ENCODE data around the gene SST.
A peak's percentile ranks its signal among the peaks of the same experiment; 100 is the strongest.

SST gene

DNA sequence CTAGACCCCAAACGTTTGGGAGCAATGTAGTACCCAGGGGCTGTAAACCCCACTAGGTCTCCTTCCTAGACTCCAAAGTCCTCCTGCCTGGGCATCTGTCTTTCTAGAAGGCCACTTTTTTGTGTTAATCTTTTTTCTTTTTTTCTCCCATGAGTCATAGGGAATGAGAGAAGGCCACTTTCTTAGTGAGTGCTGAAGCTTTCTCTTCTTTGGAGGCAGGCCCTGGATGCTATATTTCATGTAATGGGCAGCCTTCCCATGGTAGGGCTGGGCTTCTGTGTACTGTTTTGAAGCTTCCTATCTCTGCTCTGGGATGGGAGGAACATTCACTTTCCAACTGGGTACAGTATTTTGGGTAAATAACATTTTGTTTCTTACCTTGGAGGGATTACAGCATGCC is 47.4 kb upstream of the SST start:
- no peak overlapping the region for H3K4me3 ChIP-seq (replicated peaks; ENCODE audit: insufficient read depth, low read length)
- no peaks in the 10 kb centered on the region for H3K27me3 ChIP-seq (ENCODE audit: insufficient read depth, poor library complexity, severe bottlenecking)
- TF ChIP-seq POLR2AphosphoS5 (IDR thresholded peaks at IDR 0.05; ENCODE audit: low read depth) (no peak), GABPA (IDR thresholded peaks at IDR 0.05; ENCODE audit: low read depth) (no peak)
- TF ChIP-seq, protein P1, sequence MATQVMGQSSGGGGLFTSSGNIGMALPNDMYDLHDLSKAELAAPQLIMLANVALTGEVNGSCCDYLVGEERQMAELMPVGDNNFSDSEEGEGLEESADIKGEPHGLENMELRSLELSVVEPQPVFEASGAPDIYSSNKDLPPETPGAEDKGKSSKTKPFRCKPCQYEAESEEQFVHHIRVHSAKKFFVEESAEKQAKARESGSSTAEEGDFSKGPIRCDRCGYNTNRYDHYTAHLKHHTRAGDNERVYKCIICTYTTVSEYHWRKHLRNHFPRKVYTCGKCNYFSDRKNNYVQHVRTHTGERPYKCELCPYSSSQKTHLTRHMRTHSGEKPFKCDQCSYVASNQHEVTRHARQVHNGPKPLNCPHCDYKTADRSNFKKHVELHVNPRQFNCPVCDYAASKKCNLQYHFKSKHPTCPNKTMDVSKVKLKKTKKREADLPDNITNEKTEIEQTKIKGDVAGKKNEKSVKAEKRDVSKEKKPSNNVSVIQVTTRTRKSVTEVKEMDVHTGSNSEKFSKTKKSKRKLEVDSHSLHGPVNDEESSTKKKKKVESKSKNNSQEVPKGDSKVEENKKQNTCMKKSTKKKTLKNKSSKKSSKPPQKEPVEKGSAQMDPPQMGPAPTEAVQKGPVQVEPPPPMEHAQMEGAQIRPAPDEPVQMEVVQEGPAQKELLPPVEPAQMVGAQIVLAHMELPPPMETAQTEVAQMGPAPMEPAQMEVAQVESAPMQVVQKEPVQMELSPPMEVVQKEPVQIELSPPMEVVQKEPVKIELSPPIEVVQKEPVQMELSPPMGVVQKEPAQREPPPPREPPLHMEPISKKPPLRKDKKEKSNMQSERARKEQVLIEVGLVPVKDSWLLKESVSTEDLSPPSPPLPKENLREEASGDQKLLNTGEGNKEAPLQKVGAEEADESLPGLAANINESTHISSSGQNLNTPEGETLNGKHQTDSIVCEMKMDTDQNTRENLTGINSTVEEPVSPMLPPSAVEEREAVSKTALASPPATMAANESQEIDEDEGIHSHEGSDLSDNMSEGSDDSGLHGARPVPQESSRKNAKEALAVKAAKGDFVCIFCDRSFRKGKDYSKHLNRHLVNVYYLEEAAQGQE (IDR thresholded peaks at IDR 0.05; ENCODE audit: insufficient replicate concordance, low read depth): no peak
- TF ChIP-seq, protein P2, sequence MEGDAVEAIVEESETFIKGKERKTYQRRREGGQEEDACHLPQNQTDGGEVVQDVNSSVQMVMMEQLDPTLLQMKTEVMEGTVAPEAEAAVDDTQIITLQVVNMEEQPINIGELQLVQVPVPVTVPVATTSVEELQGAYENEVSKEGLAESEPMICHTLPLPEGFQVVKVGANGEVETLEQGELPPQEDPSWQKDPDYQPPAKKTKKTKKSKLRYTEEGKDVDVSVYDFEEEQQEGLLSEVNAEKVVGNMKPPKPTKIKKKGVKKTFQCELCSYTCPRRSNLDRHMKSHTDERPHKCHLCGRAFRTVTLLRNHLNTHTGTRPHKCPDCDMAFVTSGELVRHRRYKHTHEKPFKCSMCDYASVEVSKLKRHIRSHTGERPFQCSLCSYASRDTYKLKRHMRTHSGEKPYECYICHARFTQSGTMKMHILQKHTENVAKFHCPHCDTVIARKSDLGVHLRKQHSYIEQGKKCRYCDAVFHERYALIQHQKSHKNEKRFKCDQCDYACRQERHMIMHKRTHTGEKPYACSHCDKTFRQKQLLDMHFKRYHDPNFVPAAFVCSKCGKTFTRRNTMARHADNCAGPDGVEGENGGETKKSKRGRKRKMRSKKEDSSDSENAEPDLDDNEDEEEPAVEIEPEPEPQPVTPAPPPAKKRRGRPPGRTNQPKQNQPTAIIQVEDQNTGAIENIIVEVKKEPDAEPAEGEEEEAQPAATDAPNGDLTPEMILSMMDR (IDR thresholded peaks at IDR 0.05; ENCODE audit: insufficient read depth, low read length): no peak
- DNase-seq (ENCODE audit: low read depth in 1 of 2, low spot score in 1 of 2): no peak
- no peak overlapping the region for H3K27ac ChIP-seq (replicated peaks)

DNA sequence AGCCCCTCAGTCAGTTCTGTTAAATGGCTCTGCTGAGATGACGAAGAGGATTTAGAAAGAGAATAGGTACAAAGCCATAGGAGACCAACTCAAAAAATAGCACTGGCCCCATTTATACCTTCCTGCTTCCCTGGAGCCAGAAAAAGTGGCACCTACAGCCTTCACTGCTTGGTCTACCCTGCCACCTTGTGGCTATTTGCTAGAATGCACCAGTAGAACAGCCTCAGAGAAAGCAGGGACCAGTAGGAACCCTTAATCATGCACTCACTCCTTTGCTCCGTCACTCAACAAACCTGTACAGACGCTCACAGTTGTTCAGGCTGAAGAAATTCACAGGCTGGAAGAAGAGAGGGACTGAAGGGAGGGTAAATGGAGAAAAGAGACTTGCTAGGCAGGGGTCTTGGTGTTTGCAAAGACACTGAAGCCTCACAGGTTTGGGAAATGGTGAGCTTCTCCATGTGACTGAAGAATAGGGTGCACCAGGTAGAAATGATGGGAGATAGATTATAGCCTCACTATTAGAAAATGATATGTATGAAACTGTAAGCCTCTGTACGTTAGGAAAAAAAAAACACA is 44.3 kb upstream of the SST start:
- Histone ChIP-seq H3K27ac (replicated peaks) (no peak overlapping the region), H3K4me3 (replicated peaks; ENCODE audit: insufficient read depth, low read length) (no peak overlapping the region), H3K27me3 (ENCODE audit: insufficient read depth, poor library complexity, severe bottlenecking) (no peaks in the 10 kb centered on the region)
- peak; percentile 35 to 74 for DNase-seq (ENCODE audit: low read depth in 1 of 2, low spot score in 1 of 2)
- no peak for TF ChIP-seq SPI1 (IDR thresholded peaks at IDR 0.05; ENCODE audit: borderline replicate concordance, low read depth)
- TF ChIP-seq, protein P2 (IDR thresholded peaks at IDR 0.05; ENCODE audit: insufficient read depth, low read length): peak; percentile 96

DNA sequence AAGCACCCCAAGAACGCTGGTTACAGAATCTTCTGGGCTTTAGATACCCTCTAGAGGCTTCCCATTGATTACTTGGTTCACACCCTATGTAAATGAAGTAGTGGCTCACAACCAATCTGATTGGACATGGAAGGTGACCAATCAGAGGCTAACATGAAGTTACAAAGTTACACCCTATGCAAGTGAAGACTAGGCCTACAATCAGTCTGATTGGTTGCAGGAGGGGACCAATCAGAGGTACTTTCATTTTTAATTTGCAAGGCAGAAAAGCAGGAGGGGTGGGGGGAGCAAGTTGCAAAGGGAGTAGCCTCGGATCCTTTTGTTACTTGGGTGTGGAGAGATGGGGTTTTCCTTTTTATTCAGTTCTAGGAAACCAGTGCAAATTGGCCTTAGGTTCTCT is 43.3 kb upstream of the SST start:
- TF ChIP-seq, protein P1 (IDR thresholded peaks at IDR 0.05; ENCODE audit: insufficient replicate concordance, low read depth): no peak
- TF ChIP-seq SPI1 (IDR thresholded peaks at IDR 0.05; ENCODE audit: borderline replicate concordance, low read depth) (no peak), POLR2AphosphoS5 (IDR thresholded peaks at IDR 0.05; ENCODE audit: low read depth) (no peak), GABPA (IDR thresholded peaks at IDR 0.05; ENCODE audit: low read depth) (no peak)
- TF ChIP-seq, protein P2 (IDR thresholded peaks at IDR 0.05; ENCODE audit: insufficient read depth, low read length): no peak
- no peaks in the 10 kb centered on the region for H3K27me3 ChIP-seq (ENCODE audit: insufficient read depth, poor library complexity, severe bottlenecking)
- H3K27ac ChIP-seq (replicated peaks): no peak overlapping the region
- H3K4me3 ChIP-seq (replicated peaks; ENCODE audit: insufficient read depth, low read length): no peak overlapping the region
- no peak for DNase-seq (ENCODE audit: low read depth in 1 of 2, low spot score in 1 of 2)

DNA sequence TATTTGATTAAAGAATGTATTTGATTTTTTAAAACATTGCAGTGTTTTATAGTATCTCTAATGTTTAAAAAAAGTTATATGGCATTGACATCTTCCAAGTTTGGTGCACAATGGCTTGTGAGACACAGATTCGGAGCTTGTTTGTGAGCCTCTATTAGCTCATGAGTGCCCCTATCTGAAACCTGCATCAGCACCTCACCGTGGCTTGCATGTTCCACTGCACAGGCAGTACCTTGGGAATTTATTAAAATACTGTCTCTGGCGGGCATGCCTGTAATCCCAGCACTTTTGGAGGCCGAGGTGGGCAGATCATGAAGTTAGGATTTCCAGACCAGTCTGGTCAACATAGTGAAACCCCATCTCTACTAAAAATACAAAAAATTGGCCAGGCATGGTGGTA is 39.0 kb upstream of the SST start:
- Histone ChIP-seq H3K27ac (replicated peaks) (no peak overlapping the region), H3K27me3 (ENCODE audit: insufficient read depth, poor library complexity, severe bottlenecking) (no peaks in the 10 kb centered on the region), H3K4me3 (replicated peaks; ENCODE audit: insufficient read depth, low read length) (no peak overlapping the region)
- DNase-seq (ENCODE audit: low read depth in 1 of 2, low spot score in 1 of 2): no peak
- TF ChIP-seq, protein P1 (IDR thresholded peaks at IDR 0.05; ENCODE audit: insufficient replicate concordance, low read depth): no peak
- TF ChIP-seq, protein P2 (IDR thresholded peaks at IDR 0.05; ENCODE audit: insufficient read depth, low read length): no peak
- no peak for TF ChIP-seq POLR2AphosphoS5 (IDR thresholded peaks at IDR 0.05; ENCODE audit: low read depth)
- no peak for TF ChIP-seq SPI1 (IDR thresholded peaks at IDR 0.05; ENCODE audit: borderline replicate concordance, low read depth)
- TF ChIP-seq GABPA (IDR thresholded peaks at IDR 0.05; ENCODE audit: low read depth): no peak
